ENCODE data around the gene CRYGS.
A peak's percentile ranks its signal among the peaks of the same experiment; 100 is the strongest.
"Not testable (repeated sequence)": the region's sequence is repeated elsewhere in the genome, so short reads cannot be mapped to it uniquely, and the experiment has no call there.

CRYGS gene

DNA sequence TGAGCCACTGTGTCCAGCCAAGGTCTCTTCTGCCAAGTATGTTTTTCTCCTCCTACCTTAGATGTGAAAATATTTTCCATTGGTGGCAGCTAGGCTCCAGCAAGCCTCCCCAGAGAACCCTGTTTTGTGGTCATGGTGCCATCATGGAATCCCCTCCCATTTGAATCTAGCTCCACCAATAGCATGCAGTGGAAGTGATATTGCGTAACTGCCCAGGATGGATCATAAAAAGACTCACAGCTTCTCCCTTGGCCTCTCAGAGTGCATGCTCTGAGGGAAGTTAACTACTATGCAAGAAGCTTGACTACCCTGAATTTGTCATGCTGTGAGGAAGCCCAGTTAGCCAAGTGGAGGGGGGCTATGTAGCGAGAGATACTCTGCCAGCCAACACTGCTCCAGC lies 27.5 kb downstream of the CRYGS start:
- no peak for DNase-seq

- peak in 1 of 4 experiments; percentile 5 for DNase-seq
Observed at GRCh38 chr3:186515125-186515524, 29.1 kb downstream of the CRYGS start.

GRCh38 chr3:186514296-186515002 lies 29.7 kb downstream of the CRYGS start:
- no peak for DNase-seq

- DNase-seq: no peak
Observed at GRCh38 chr3:186513386-186513785, 30.8 kb downstream of the CRYGS start.

DNA sequence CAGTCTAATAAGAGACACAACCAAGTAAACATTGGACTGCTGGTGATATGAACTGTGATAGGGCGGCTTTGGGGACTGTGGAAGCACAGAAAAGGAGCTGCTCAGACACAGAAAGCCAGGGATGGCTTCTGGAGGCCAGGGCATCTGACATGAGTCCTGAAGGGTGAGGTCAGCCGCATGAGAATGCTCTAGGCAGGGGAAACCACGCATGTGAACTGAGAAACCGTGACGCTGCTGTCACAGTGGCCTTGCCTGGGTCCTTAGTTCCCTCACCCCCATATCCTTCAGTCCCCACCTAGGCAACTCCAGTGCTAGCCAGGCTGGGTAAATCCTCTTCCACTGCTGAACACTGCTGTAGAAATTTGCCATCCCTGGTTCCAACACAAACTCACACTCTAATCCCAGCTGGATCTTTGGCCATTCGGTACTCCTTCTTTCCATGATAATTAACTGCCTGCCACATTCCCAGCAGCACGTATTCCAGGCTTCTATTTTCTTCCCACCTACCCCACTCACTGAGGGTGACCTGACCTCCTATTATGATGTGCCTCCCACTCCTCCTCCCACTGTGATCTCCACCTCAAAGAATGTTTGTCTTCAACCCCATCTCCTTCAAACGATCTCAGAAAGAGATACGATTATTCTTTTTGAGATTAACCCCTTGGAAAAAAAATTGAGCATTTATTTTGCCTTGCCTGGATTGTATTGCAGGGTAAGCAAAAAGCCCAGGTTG lies 31.4 kb downstream of the CRYGS start:
- DNase-seq: no peak

GRCh38 chr3:186511702-186512101 lies 32.5 kb downstream of the CRYGS start:
- no peak for DNase-seq

DNA sequence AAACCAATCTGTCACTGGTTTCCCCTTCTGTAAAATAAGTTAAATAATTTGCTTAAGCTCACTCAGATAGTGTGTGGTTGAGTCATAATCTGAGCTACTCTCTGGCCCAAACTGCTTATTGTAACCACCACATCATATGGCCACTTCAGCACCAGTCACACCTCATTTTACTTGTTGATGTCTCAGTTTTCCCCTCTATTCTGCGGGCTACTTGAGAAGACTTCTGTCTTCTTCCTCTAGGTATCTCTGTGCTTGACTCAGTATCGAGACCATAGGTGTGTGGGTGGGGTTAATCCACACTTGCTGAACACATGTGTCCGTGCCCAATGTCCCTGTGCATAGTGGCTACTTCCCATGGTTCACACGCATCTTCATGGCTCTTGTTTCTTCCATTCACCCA lies 32.9 kb downstream of the CRYGS start:
- no peak for DNase-seq

DNA sequence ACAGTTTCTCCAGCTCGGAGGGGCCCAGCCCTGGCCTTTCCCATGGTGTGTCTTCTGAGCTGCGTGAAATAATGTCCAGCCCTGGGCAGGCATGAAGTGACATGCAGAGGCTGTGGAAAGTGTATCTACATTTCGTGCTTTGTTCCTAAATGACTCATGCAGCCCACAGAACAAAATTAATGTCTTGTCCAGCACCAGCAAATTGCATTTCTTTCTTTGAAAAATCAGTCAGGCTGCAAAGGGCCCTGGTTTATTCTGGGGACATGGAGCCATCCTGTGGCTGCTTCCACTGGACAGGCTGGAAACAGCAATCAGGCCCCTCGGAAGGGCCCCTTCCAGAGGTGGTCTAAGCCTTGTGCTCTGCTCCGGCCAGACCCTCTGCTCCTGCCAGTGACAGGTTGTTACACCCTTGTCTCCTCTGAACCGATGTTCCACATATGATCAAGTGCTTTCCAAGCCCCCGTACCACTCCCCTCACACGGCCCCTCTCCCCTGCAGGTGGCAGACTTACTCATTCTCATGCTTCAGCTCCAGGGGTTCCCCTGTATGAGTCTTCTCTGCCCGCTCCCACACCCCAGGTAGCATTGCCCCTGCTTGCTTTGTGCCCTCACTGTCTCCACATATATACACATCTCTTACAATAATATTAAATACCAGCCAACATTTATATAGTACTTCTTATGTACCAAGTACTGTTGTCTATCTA lies 33.7 kb downstream of the CRYGS start:
- no peak for DNase-seq

DNA sequence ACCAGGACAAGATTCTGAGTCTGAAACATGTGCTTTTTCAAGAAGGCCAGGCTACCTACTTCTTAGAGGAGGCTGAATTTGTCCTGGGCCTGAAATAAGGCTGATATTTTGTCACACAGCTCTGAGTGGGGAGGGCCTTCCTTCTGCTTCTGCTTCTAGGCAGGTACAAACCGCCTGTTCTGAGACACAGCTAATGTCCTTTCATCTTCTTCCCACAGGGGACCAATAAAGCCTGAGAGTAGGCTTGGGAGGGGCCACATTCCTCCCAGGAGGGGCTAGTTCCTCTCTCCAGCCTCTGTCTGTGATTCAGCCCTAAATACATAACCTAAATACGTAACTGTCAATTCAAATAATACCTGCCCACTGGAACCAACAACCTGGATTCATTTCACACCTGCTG lies 34.8 kb downstream of the CRYGS start:
- DNase-seq: no peak

GRCh38 chr3:186506857-186507256 lies 37.3 kb downstream of the CRYGS start:
- no peak for DNase-seq

- no peak for DNase-seq
Observed at GRCh38 chr3:186506191-186506739, 37.9 kb downstream of the CRYGS start.

DNA sequence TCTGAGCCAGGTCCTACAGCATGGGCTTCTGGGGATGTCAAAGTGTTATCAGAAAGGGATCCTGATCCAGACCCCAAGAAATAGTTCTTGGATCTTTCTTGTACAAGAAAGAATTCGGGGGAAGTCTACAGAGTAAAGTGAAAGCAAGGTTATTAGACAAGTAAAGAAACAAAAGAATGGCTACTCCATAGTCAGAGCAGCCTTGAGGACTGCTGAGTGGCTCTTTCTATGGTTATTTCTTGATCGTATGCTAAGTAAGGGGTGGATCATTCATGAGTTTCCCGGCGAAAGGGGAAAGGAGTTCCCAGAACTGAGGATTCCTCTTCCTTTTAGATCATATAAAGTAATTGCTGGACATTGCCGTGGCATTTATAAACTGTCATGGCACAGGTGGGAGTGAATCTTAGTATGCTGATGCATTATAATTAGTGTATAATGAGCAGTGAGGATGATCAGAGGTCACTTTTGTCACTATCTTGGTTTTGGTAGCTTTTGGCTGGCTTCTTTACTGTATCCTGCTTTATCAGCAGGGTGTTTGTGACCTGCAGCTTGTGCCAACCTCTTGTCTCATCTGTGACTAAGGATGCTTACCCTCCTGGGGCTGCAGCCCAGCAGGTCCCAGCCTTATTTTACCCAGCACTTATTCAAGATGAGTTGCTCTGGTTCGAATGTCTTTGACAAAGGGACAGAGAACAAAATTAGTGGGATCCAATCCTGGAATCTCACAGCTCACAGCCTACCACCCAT lies 41.0 kb downstream of the CRYGS start:
- no peak for DNase-seq

DNA sequence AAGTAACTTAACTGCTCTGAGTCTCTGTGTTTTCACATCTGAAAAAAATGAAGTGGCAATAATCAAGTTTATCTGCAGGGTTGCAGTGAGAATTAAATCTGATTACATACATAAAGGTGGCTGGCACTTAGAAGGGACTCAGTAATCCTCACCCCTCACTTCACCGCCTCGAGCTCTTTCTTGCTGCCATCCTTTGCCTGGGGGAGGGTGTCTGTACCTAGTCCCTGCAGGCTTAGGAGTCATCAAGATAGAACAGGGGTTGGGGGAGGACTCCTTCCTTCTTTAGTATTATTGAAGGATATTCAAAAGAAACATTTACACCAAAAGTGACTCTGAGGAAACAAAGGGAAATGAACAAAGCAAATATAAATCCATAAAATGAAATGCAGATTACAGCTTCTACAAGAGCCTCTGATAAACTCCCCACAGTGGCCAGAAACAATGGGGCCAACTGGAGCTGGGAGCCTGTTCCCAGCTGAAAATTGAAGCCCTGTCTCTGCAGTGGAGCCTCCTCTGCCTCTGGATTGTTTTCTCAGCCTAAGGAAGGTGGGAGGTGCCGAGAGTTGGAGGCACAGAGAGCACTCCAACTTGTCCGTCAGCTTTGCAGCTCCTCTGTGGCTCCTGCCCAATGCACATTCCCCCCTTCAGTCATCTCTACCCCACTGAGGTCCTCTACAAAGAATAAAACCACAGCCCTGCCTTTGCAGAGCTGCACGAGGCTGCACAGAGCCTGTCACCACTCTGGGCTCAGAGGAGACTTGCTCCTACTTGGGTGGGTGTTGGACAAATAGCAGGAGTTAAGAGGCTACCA lies 41.8 kb downstream of the CRYGS start:
- DNase-seq: no peak

DNA sequence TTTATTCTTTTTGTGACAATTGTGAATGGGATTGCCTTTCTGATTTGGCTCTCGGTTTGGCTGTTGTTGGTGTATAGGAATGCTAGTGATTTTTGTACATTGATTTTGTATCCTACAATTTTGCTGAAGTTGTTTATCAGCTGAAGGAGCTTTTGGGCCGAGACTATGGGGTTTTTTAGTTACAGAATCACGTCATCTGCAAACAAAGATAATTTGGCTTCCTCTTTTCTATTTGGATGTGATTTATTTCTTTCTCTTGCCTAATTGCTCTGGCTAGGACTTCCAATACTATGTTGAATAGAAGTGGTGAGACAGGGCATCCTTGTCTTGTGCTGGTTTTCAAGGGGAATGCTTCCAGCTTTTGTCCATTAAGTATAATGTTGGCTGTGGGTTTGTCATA lies 44.2 kb downstream of the CRYGS start:
- not testable (repeated sequence) for DNase-seq

- not testable (repeated sequence) for DNase-seq
Observed at GRCh38 chr3:186498022-186498421, 46.2 kb downstream of the CRYGS start.

DNA sequence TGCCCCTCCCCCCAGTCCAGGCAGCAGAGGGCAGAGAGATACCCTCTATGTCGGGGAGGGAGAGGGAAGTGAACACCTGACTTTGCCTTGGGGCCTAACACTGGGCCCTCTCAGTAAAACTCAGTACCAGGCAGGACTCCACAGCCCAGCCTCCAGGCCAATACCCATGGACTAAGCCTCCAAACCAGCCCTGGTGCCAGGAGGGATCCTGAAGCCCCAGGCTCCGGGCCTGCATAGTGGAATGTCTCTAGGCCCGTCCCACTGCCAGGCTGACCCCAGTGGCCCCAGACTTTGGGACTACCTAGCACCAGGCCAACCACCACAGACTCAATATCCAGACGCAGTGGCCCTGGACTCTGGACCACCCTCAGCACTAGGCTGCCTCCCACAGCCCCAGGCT lies 46.6 kb downstream of the CRYGS start:
- DNase-seq: no peak

GRCh38 chr3:186496635-186497034 lies 47.5 kb downstream of the CRYGS start:
- no peak for DNase-seq

GRCh38 chr3:186496016-186496415 lies 48.2 kb downstream of the CRYGS start:
- DNase-seq: no peak

DNA sequence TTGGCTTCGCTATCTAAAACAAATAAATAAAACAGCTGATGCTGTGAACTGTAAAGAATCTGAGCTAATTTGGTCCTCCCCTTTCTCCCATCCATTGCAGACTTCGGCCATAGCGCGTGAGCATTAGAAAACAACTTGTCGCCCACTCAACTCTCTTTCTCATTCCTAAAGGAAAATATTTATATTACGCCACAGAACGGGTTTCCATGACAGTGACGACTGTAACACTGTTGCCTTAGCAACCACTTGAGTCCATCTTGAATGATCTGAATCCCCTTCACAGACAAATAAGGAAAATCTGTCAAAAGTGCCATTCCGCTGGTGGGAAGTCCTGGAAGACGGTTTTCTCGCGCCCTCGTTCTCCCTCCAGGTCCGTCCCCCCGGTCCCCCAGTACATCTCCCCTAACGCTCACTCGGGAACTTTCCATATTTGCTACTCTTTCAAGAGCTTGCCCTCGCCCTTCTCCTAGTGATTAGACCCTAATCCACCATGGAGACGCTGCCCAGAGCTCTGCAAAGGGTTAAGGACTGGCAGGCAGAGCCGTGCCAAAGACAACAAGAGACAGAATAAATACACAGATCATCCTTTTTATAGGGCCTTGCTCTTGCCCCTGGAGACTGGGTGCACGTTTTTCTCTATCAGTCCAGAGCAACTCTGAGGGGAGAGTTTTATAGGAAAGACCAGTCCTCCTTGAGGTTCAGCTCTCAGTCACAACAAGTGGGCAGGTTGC lies 50.5 kb downstream of the CRYGS start:
- DNase-seq: no peak

- DNase-seq: no peak
Observed at GRCh38 chr3:186492385-186492984, 51.7 kb downstream of the CRYGS start.

DNA sequence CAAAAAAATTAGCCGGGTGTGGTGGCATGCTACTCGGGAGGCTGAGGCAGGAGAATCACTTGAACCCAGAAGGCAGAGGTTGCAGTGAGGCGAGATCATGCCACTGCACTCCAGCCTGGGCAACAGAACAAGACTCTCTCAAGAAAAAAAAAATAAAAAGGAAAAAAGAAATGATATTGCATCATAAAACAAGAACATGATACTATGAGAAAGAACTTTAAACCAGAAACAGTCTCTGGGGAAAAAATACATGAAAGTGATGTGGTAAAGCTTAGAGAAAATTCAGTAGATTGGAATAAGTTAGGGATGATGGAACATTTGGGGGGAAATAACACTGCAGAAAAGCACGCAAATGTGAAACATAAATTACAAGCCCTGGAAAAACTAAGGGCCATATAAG lies 54.7 kb downstream of the CRYGS start:
- no peak for DNase-seq

All from activated naive CD4-positive, alpha-beta T cell (primary cell).